Measurements from ENCODE around the gene CCNK.

Gene CCNK

GRCh38 chr14:99541677-99542470, 60.7 kb downstream of the CCNK start:
- no CpG with 5 or more reads among the region's 18 CpGs for WGBS (ENCODE audit: extremely low coverage, insufficient coverage, low lambda C conversion rate)
- no peak overlapping the region for H3K9ac ChIP-seq (ENCODE audit: low read length)
- H3K4me2 ChIP-seq (ENCODE audit: low read length) = no peak overlapping the region
- no peaks in the 10 kb centered on the region for H3K79me2 ChIP-seq (ENCODE audit: control insufficient read depth, insufficient read depth, low read length)
- H3K27ac ChIP-seq (ENCODE audit: low read depth, low read length) = no peak overlapping the region
- no peak overlapping the region for H4K5ac ChIP-seq (ENCODE audit: low read length)
- H3K18ac ChIP-seq (ENCODE audit: low read length) = no peak overlapping the region
- H3K4ac ChIP-seq (ENCODE audit: low read depth, low read length) = no peak overlapping the region
- H4K8ac ChIP-seq (ENCODE audit: low read depth, low read length) = no peak overlapping the region
- H3K27me3 ChIP-seq (ENCODE audit: insufficient read depth, low read length, poor library complexity) = no peaks in the 10 kb centered on the region
- no peak overlapping the region for H3K56ac ChIP-seq (ENCODE audit: low read length)
- H2AK5ac ChIP-seq (ENCODE audit: low read length) = no peak overlapping the region
- DNase-seq = no peak
- no peak overlapping the region for H2BK15ac ChIP-seq (replicated peaks; ENCODE audit: low read depth)
- no peak overlapping the region for H3K23ac ChIP-seq (ENCODE audit: low read length)
- no peak overlapping the region for H3K4me3 ChIP-seq (ENCODE audit: low read length)
- H3K36me3 ChIP-seq (ENCODE audit: control insufficient read depth, insufficient read depth, low read length) = no peaks in the 10 kb centered on the region
- H2BK120ac ChIP-seq (ENCODE audit: low read depth, low read length) = no peak overlapping the region
- H3K4me1 ChIP-seq (ENCODE audit: control insufficient read depth, low read depth, low read length) = no peaks in the 10 kb centered on the region
- no peaks in the 10 kb centered on the region for H3K79me1 ChIP-seq (ENCODE audit: low read length)
- no peak overlapping the region for H2BK5ac ChIP-seq (ENCODE audit: low read length)

- Histone ChIP-seq H3K27me3 (ENCODE audit: insufficient read depth, low read length, poor library complexity) (no peaks in the 10 kb centered on the region), H2BK120ac (ENCODE audit: low read depth, low read length) (no peak overlapping the region), H3K79me1 (ENCODE audit: low read length) (no peaks in the 10 kb centered on the region), H3K36me3 (ENCODE audit: control insufficient read depth, insufficient read depth, low read length) (no peaks in the 10 kb centered on the region), H2BK15ac (replicated peaks; ENCODE audit: low read depth) (no peak overlapping the region), H2BK5ac (ENCODE audit: low read length) (no peak overlapping the region), H3K9ac (ENCODE audit: low read length) (no peak overlapping the region), H3K18ac (ENCODE audit: low read length) (no peak overlapping the region), H4K8ac (ENCODE audit: low read depth, low read length) (no peak overlapping the region), H3K56ac (ENCODE audit: low read length) (no peak overlapping the region), H3K23ac (ENCODE audit: low read length) (no peak overlapping the region), H3K4me3 (ENCODE audit: low read length) (no peak overlapping the region), H3K4ac (ENCODE audit: low read depth, low read length) (no peak overlapping the region), H2AK5ac (ENCODE audit: low read length) (no peak overlapping the region), H3K4me1 (ENCODE audit: control insufficient read depth, low read depth, low read length) (no peaks in the 10 kb centered on the region), H3K27ac (ENCODE audit: low read depth, low read length) (no peak overlapping the region), H3K4me2 (ENCODE audit: low read length) (no peak overlapping the region), H3K79me2 (ENCODE audit: control insufficient read depth, insufficient read depth, low read length) (no peaks in the 10 kb centered on the region), H4K5ac (ENCODE audit: low read length) (no peak overlapping the region)
- no CpG with 5 or more reads among the region's 13 CpGs for WGBS (ENCODE audit: extremely low coverage, insufficient coverage, low lambda C conversion rate)
- no peak for DNase-seq
Measured at GRCh38 chr14:99542566-99542965, 61.4 kb downstream of the CCNK start.

GRCh38 chr14:99543370-99543769, 62.2 kb downstream of the CCNK start:
- no peak for DNase-seq
- no CpG with 5 or more reads among the region's 4 CpGs for WGBS (ENCODE audit: extremely low coverage, insufficient coverage, low lambda C conversion rate)
- no peaks in the 10 kb centered on the region for H3K36me3 ChIP-seq (ENCODE audit: control insufficient read depth, insufficient read depth, low read length)
- H3K79me1 ChIP-seq (ENCODE audit: low read length) = no peaks in the 10 kb centered on the region
- no peak overlapping the region for H2BK120ac ChIP-seq (ENCODE audit: low read depth, low read length)
- H3K27me3 ChIP-seq (ENCODE audit: insufficient read depth, low read length, poor library complexity) = no peaks in the 10 kb centered on the region
- no peak overlapping the region for H2AK5ac ChIP-seq (ENCODE audit: low read length)
- no peak overlapping the region for H3K23ac ChIP-seq (ENCODE audit: low read length)
- no peak overlapping the region for H2BK5ac ChIP-seq (ENCODE audit: low read length)
- no peak overlapping the region for H3K18ac ChIP-seq (ENCODE audit: low read length)
- H3K56ac ChIP-seq (ENCODE audit: low read length) = no peak overlapping the region
- no peak overlapping the region for H3K4me2 ChIP-seq (ENCODE audit: low read length)
- no peaks in the 10 kb centered on the region for H3K79me2 ChIP-seq (ENCODE audit: control insufficient read depth, insufficient read depth, low read length)
- H2BK15ac ChIP-seq (replicated peaks; ENCODE audit: low read depth) = no peak overlapping the region
- H3K4me1 ChIP-seq (ENCODE audit: control insufficient read depth, low read depth, low read length) = no peaks in the 10 kb centered on the region
- H3K4me3 ChIP-seq (ENCODE audit: low read length) = no peak overlapping the region
- no peak overlapping the region for H3K27ac ChIP-seq (ENCODE audit: low read depth, low read length)
- no peak overlapping the region for H4K5ac ChIP-seq (ENCODE audit: low read length)
- H3K9ac ChIP-seq (ENCODE audit: low read length) = no peak overlapping the region
- H3K4ac ChIP-seq (ENCODE audit: low read depth, low read length) = no peak overlapping the region
- no peak overlapping the region for H4K8ac ChIP-seq (ENCODE audit: low read depth, low read length)

GRCh38 chr14:99543985-99544384, 62.8 kb downstream of the CCNK start:
- no peaks in the 10 kb centered on the region for H3K27me3 ChIP-seq (ENCODE audit: insufficient read depth, low read length, poor library complexity)
- no CpG with 5 or more reads among the region's 12 CpGs for WGBS (ENCODE audit: extremely low coverage, insufficient coverage, low lambda C conversion rate)

GRCh38 chr14:99544991-99545390, 63.8 kb downstream of the CCNK start:
- Histone ChIP-seq H2AK5ac (ENCODE audit: low read length) (no peak overlapping the region), H3K36me3 (ENCODE audit: control insufficient read depth, insufficient read depth, low read length) (no peaks in the 10 kb centered on the region), H3K4me1 (ENCODE audit: control insufficient read depth, low read depth, low read length) (no peaks in the 10 kb centered on the region), H4K8ac (ENCODE audit: low read depth, low read length) (no peak overlapping the region), H4K5ac (ENCODE audit: low read length) (no peak overlapping the region), H2BK5ac (ENCODE audit: low read length) (no peak overlapping the region), H3K79me1 (ENCODE audit: low read length) (no peaks in the 10 kb centered on the region), H2BK120ac (ENCODE audit: low read depth, low read length) (no peak overlapping the region), H3K23ac (ENCODE audit: low read length) (no peak overlapping the region), H3K4ac (ENCODE audit: low read depth, low read length) (no peak overlapping the region), H3K56ac (ENCODE audit: low read length) (no peak overlapping the region), H3K27ac (ENCODE audit: low read depth, low read length) (no peak overlapping the region), H3K18ac (ENCODE audit: low read length) (no peak overlapping the region), H3K4me2 (ENCODE audit: low read length) (no peak overlapping the region), H3K27me3 (ENCODE audit: insufficient read depth, low read length, poor library complexity) (no peaks in the 10 kb centered on the region), H3K4me3 (ENCODE audit: low read length) (no peak overlapping the region), H3K9ac (ENCODE audit: low read length) (no peak overlapping the region), H2BK15ac (replicated peaks; ENCODE audit: low read depth) (no peak overlapping the region), H3K79me2 (ENCODE audit: control insufficient read depth, insufficient read depth, low read length) (no peaks in the 10 kb centered on the region)
- no CpG with 5 or more reads among the region's 11 CpGs for WGBS (ENCODE audit: extremely low coverage, insufficient coverage, low lambda C conversion rate)
- DNase-seq = no peak

More at GRCh38 chr14:99543985-99544384, 62.8 kb downstream of the CCNK start:
- Histone ChIP-seq H2BK120ac (ENCODE audit: low read depth, low read length) (no peak overlapping the region), H3K23ac (ENCODE audit: low read length) (no peak overlapping the region), H3K4me1 (ENCODE audit: control insufficient read depth, low read depth, low read length) (no peaks in the 10 kb centered on the region), H4K5ac (ENCODE audit: low read length) (no peak overlapping the region), H3K4me2 (ENCODE audit: low read length) (no peak overlapping the region), H2BK5ac (ENCODE audit: low read length) (no peak overlapping the region), H2BK15ac (replicated peaks; ENCODE audit: low read depth) (no peak overlapping the region), H3K79me1 (ENCODE audit: low read length) (no peaks in the 10 kb centered on the region), H3K79me2 (ENCODE audit: control insufficient read depth, insufficient read depth, low read length) (no peaks in the 10 kb centered on the region), H2AK5ac (ENCODE audit: low read length) (no peak overlapping the region), H3K36me3 (ENCODE audit: control insufficient read depth, insufficient read depth, low read length) (no peaks in the 10 kb centered on the region), H3K18ac (ENCODE audit: low read length) (no peak overlapping the region), H3K56ac (ENCODE audit: low read length) (no peak overlapping the region), H3K27ac (ENCODE audit: low read depth, low read length) (no peak overlapping the region), H3K4me3 (ENCODE audit: low read length) (no peak overlapping the region), H4K8ac (ENCODE audit: low read depth, low read length) (no peak overlapping the region), H3K4ac (ENCODE audit: low read depth, low read length) (no peak overlapping the region), H3K9ac (ENCODE audit: low read length) (no peak overlapping the region)
- DNase-seq = no peak

GRCh38 chr14:99545586-99545985, 64.4 kb downstream of the CCNK start:
- Histone ChIP-seq H4K8ac (ENCODE audit: low read depth, low read length) (no peak overlapping the region), H3K56ac (ENCODE audit: low read length) (no peak overlapping the region), H3K18ac (ENCODE audit: low read length) (no peak overlapping the region), H4K5ac (ENCODE audit: low read length) (no peak overlapping the region), H2BK120ac (ENCODE audit: low read depth, low read length) (no peak overlapping the region), H3K36me3 (ENCODE audit: control insufficient read depth, insufficient read depth, low read length) (no peaks in the 10 kb centered on the region), H2BK5ac (ENCODE audit: low read length) (no peak overlapping the region), H3K4me2 (ENCODE audit: low read length) (no peak overlapping the region), H2AK5ac (ENCODE audit: low read length) (no peak overlapping the region), H3K9ac (ENCODE audit: low read length) (no peak overlapping the region), H3K27me3 (ENCODE audit: insufficient read depth, low read length, poor library complexity) (no peaks in the 10 kb centered on the region), H3K4me3 (ENCODE audit: low read length) (no peak overlapping the region), H3K79me2 (ENCODE audit: control insufficient read depth, insufficient read depth, low read length) (no peaks in the 10 kb centered on the region), H3K79me1 (ENCODE audit: low read length) (no peaks in the 10 kb centered on the region), H3K27ac (ENCODE audit: low read depth, low read length) (no peak overlapping the region), H2BK15ac (replicated peaks; ENCODE audit: low read depth) (no peak overlapping the region), H3K4me1 (ENCODE audit: control insufficient read depth, low read depth, low read length) (no peaks in the 10 kb centered on the region), H3K4ac (ENCODE audit: low read depth, low read length) (no peak overlapping the region), H3K23ac (ENCODE audit: low read length) (no peak overlapping the region)
- no CpG with 5 or more reads among the region's 6 CpGs for WGBS (ENCODE audit: extremely low coverage, insufficient coverage, low lambda C conversion rate)
- DNase-seq = no peak

Data from mesendoderm (in vitro differentiated cells).